Nephron (organoid): ENCODE results near the gene RHO.
A peak's percentile ranks its signal among the peaks of the same experiment; 100 is the strongest.
"Not testable (repeated sequence)": the region's sequence is repeated elsewhere in the genome, so short reads cannot be mapped to it uniquely, and the experiment has no call there.

Experiments used
- H3K27ac Mint-ChIP-seq, 3 experiments: 2 replicates each; pipeline ENCODE4 v1.8.0; 2020; ENCODE audit warnings: mixed read lengths in 3 of 3, mild to moderate bottlenecking in 2 of 3, moderate library complexity in 1 of 3
- H3K27me3 Mint-ChIP-seq: 2 replicates; pipeline ENCODE4 v1.8.0; 2021; ENCODE audit warnings: low read depth, mild to moderate bottlenecking, moderate library complexity, mixed read lengths
- H3K36me3 Mint-ChIP-seq: 2 replicates; pipeline ENCODE4 v1.8.0; 2020; ENCODE audit warnings: low read depth, mixed read lengths
- H3K4me1 Mint-ChIP-seq: 2 replicates; pipeline ENCODE4 v1.8.0; 2020; ENCODE audit warnings: mixed read lengths
- H3K4me3 Mint-ChIP-seq, 3 experiments: 2 replicates each; pipeline ENCODE4 v1.8.0; 2020; ENCODE audit warnings: mild to moderate bottlenecking in 3 of 3, mixed read lengths in 3 of 3, moderate library complexity in 2 of 3
- H3K9me3 Mint-ChIP-seq: 2 replicates; pipeline ENCODE4 v1.8.0; 2020; ENCODE audit warnings: mixed read lengths
- TF ChIP-seq, protein P1 (sequence below), 3 experiments: fragments of 200-600 bp; sonication (generic); IDR thresholded peaks; one replicate each; pipeline ENCODE4 v1.5.0; 2021; ENCODE audit warnings: antibody characterized with exemption in 3 of 3; ENCODE audit not compliant: unreplicated experiment in 3 of 3

RHO gene

DNA sequence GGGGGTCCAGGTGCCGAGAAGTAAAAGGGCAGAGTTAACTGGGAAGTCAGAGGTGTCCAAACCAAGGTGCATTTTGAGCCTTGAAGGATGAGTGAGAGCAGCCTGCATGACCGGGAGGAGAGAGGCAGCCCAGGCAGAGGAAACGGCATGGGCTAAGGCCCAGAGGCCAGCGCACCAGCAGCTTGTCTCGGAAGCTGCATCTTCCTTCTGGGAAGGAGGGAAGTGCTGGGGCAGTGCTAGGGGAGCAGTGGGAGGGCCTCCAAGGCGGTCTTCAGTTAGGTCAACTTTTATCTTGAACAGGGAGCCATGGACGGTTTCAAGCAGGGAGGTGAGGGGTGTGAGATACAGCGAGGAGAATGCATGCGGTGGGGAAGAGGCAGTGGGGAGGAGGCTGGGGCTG, 15.6 kb downstream of the RHO start:
- peaks cover 12% of the 10 kb centered on the region for H3K4me1 Mint-ChIP-seq
- H3K27me3 Mint-ChIP-seq = no peaks in the 10 kb centered on the region
- H3K27ac Mint-ChIP-seq = no peak overlapping the region
- H3K9me3 Mint-ChIP-seq = no peaks in the 10 kb centered on the region
- no peaks in the 10 kb centered on the region for H3K36me3 Mint-ChIP-seq
- TF ChIP-seq, protein P1, sequence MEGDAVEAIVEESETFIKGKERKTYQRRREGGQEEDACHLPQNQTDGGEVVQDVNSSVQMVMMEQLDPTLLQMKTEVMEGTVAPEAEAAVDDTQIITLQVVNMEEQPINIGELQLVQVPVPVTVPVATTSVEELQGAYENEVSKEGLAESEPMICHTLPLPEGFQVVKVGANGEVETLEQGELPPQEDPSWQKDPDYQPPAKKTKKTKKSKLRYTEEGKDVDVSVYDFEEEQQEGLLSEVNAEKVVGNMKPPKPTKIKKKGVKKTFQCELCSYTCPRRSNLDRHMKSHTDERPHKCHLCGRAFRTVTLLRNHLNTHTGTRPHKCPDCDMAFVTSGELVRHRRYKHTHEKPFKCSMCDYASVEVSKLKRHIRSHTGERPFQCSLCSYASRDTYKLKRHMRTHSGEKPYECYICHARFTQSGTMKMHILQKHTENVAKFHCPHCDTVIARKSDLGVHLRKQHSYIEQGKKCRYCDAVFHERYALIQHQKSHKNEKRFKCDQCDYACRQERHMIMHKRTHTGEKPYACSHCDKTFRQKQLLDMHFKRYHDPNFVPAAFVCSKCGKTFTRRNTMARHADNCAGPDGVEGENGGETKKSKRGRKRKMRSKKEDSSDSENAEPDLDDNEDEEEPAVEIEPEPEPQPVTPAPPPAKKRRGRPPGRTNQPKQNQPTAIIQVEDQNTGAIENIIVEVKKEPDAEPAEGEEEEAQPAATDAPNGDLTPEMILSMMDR (IDR thresholded peaks at IDR 0.05; ENCODE audit: unreplicated experiment in 3 of 3) = no peak
- H3K4me3 Mint-ChIP-seq = no peak overlapping the region

GRCh38 chr3:129545951-129546350, 17.5 kb downstream of the RHO start:
- H3K27me3 Mint-ChIP-seq, H3K9me3 Mint-ChIP-seq, H3K36me3 Mint-ChIP-seq, H3K4me3 Mint-ChIP-seq, H3K27ac Mint-ChIP-seq, H3K4me1 Mint-ChIP-seq: not testable (repeated sequence)

DNA sequence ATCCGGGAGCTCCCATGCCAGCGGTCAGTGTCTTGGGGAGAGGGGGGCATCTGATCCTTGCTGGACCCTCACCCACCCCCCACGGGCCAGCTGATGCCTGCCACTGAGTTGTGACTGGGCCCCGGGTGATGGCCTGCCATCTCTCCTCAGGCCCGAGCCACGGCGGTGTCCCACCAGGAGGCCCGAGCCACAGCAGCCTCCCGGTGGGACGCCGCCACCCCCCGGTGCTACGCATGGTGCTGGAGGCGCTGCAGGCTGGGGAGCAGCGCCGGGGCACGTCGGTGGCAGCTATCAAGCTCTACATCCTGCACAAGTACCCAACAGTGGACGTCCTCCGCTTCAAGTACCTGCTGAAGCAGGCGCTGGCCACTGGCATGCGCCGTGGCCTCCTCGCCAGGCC, 18.8 kb downstream of the RHO start:
- no peaks in the 10 kb centered on the region for H3K9me3 Mint-ChIP-seq
- TF ChIP-seq, protein P1 (IDR thresholded peaks at IDR 0.05; ENCODE audit: unreplicated experiment in 3 of 3) = no peak
- no peak overlapping the region for H3K4me3 Mint-ChIP-seq
- H3K27me3 Mint-ChIP-seq = peaks cover 7% of the 10 kb centered on the region
- H3K36me3 Mint-ChIP-seq = no peaks in the 10 kb centered on the region
- no peak overlapping the region for H3K27ac Mint-ChIP-seq
- peaks cover 10% of the 10 kb centered on the region for H3K4me1 Mint-ChIP-seq

- H3K27me3 Mint-ChIP-seq = peaks cover 7% of the 10 kb centered on the region
- no peaks in the 10 kb centered on the region for H3K9me3 Mint-ChIP-seq
- TF ChIP-seq, protein P1 (IDR thresholded peaks at IDR 0.05; ENCODE audit: unreplicated experiment in 3 of 3) = no peak
These were observed 19.9 kb downstream of the RHO start for GRCh38 chr3:129548104-129548965.

DNA sequence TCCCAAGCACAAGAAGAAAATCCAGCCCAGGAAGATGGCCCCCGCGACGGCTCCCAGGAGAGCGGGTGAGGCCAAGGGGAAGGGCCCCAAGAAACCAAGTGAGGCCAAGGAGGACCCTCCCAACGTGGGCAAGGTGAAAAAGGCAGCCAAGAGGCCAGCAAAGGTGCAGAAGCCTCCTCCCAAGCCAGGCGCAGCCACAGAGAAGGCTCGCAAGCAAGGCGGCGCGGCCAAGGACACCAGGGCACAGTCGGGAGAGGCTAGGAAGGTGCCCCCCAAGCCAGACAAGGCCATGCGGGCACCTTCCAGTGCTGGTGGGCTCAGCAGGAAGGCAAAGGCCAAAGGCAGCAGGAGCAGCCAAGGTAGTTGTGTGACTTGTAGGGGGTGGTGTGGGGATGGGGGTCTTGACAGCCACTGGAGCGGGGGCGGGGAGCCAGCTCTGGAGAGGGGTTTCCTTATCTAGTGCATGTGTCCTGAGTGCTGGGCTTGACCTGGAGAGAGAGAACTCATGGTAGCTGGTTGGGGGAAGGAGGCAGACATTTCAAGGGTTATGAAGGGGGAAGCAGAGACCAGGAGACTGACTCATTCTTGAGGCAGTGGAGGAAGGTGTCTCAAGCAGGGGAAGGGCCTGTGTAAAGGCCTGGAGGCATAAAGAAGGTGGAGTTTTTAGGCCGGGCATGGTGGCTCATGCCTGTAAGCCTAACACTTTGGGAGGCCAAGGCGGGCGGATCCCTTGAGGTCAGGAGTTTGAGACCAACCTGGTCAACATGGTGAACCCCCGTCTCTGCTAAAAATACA, 20.8 kb downstream of the RHO start:
- TF ChIP-seq, protein P1 (IDR thresholded peaks at IDR 0.05; ENCODE audit: unreplicated experiment in 3 of 3) = no peak
- Mint-ChIP-seq H3K9me3 (no peaks in the 10 kb centered on the region), H3K36me3 (no peaks in the 10 kb centered on the region), H3K27me3 (peaks cover 7% of the 10 kb centered on the region), H3K4me3 (no peak overlapping the region), H3K4me1 (peaks cover 20% of the 10 kb centered on the region), H3K27ac (no peak overlapping the region)

More at GRCh38 chr3:129548104-129548965, 19.9 kb downstream of the RHO start:
- Mint-ChIP-seq H3K36me3 (no peaks in the 10 kb centered on the region), H3K4me3 (no peak overlapping the region), H3K4me1 (peaks cover 17% of the 10 kb centered on the region), H3K27ac (peak overlapping the region in 2 of 3 experiments; percentile 10 to 41)

DNA sequence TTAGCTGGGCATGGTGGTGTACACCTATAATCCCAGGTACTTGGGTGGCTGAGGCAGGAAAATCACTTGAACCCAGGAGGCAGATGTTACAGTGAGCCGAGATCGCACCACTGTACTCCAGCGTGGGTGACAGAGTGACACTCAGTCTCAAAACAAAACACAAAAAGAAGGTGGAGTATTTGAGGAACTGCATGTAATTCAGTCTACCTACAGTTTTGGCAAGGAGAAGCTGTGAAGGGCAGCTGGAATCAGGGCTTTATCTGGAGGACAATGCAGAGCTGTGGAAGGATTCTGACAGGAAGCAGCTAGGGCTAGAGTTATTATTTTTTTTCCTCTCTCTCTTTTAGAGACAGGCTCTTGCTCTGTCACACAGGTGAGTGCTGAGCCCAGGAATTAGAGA, 21.4 kb downstream of the RHO start:
- Mint-ChIP-seq H3K4me1 (peaks cover 26% of the 10 kb centered on the region), H3K36me3 (no peaks in the 10 kb centered on the region), H3K27me3 (peaks cover 7% of the 10 kb centered on the region), H3K9me3 (no peaks in the 10 kb centered on the region), H3K4me3 (no peak overlapping the region), H3K27ac (peak overlapping the region in 1 of 3 experiments; percentile 31)
- TF ChIP-seq, protein P1 (IDR thresholded peaks at IDR 0.05; ENCODE audit: unreplicated experiment in 3 of 3) = no peak
